ENCODE data around the gene RHOF.

DNA sequence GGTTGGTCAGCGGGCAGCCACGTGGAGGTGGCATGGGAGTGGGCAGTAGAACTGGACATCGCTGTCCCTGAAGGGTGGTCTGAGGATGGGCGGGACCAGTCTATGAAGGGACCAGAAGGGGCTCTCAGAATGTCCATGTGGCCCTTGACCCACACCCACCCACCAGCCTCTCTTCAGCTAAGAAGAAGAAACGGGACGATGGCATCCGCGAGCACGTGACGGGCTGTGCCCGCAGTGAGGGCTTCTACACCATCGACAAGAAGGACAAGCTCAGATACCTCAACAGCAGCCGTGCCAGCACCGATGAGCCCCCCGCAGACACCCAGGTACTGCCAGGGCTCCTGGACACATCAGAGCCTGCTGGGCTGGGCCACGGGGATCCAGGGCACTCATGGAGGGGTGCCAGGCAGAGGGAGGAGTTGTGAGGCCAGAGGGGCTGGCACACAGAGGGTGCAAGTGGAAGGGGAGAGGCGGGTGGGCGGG is 31.6 kb upstream of the RHOF start:
- TF ChIP-seq, protein P1, sequence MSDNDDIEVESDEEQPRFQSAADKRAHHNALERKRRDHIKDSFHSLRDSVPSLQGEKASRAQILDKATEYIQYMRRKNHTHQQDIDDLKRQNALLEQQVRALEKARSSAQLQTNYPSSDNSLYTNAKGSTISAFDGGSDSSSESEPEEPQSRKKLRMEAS (IDR thresholded peaks at IDR 0.05) = no peak
- TF ChIP-seq, protein P2, sequence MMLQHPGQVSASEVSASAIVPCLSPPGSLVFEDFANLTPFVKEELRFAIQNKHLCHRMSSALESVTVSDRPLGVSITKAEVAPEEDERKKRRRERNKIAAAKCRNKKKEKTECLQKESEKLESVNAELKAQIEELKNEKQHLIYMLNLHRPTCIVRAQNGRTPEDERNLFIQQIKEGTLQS (IDR thresholded peaks at IDR 0.05) = no peak
- TF ChIP-seq, protein P3, sequence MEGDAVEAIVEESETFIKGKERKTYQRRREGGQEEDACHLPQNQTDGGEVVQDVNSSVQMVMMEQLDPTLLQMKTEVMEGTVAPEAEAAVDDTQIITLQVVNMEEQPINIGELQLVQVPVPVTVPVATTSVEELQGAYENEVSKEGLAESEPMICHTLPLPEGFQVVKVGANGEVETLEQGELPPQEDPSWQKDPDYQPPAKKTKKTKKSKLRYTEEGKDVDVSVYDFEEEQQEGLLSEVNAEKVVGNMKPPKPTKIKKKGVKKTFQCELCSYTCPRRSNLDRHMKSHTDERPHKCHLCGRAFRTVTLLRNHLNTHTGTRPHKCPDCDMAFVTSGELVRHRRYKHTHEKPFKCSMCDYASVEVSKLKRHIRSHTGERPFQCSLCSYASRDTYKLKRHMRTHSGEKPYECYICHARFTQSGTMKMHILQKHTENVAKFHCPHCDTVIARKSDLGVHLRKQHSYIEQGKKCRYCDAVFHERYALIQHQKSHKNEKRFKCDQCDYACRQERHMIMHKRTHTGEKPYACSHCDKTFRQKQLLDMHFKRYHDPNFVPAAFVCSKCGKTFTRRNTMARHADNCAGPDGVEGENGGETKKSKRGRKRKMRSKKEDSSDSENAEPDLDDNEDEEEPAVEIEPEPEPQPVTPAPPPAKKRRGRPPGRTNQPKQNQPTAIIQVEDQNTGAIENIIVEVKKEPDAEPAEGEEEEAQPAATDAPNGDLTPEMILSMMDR (IDR thresholded peaks at IDR 0.05; ENCODE audit: low read depth, low read length, missing input control) = no peak
- TF ChIP-seq, protein P4, sequence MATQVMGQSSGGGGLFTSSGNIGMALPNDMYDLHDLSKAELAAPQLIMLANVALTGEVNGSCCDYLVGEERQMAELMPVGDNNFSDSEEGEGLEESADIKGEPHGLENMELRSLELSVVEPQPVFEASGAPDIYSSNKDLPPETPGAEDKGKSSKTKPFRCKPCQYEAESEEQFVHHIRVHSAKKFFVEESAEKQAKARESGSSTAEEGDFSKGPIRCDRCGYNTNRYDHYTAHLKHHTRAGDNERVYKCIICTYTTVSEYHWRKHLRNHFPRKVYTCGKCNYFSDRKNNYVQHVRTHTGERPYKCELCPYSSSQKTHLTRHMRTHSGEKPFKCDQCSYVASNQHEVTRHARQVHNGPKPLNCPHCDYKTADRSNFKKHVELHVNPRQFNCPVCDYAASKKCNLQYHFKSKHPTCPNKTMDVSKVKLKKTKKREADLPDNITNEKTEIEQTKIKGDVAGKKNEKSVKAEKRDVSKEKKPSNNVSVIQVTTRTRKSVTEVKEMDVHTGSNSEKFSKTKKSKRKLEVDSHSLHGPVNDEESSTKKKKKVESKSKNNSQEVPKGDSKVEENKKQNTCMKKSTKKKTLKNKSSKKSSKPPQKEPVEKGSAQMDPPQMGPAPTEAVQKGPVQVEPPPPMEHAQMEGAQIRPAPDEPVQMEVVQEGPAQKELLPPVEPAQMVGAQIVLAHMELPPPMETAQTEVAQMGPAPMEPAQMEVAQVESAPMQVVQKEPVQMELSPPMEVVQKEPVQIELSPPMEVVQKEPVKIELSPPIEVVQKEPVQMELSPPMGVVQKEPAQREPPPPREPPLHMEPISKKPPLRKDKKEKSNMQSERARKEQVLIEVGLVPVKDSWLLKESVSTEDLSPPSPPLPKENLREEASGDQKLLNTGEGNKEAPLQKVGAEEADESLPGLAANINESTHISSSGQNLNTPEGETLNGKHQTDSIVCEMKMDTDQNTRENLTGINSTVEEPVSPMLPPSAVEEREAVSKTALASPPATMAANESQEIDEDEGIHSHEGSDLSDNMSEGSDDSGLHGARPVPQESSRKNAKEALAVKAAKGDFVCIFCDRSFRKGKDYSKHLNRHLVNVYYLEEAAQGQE (IDR thresholded peaks at IDR 0.05) = no peak
- TF ChIP-seq EGR1 (IDR thresholded peaks at IDR 0.05; ENCODE audit: low read depth in 2 of 2) (no peak), JUND (IDR thresholded peaks at IDR 0.05) (no peak), TAF1 (conservative IDR thresholded peaks at IDR 0.05) (no peak), RAD21 (IDR thresholded peaks at IDR 0.05) (no peak), SP1 (IDR thresholded peaks at IDR 0.05) (no peak), GABPA (IDR thresholded peaks at IDR 0.05 in 1 of 2, conservative IDR thresholded peaks at IDR 0.05 in 1 of 2) (no peak), RXRA (IDR thresholded peaks at IDR 0.05) (no peak), YY1 (IDR thresholded peaks at IDR 0.05) (no peak)
